Measurements from ENCODE around the gene ZFP3.
"Not testable (repeated sequence)": the region's sequence is repeated elsewhere in the genome, so short reads cannot be mapped to it uniquely, and the experiment has no call there.

Gene ZFP3

DNA sequence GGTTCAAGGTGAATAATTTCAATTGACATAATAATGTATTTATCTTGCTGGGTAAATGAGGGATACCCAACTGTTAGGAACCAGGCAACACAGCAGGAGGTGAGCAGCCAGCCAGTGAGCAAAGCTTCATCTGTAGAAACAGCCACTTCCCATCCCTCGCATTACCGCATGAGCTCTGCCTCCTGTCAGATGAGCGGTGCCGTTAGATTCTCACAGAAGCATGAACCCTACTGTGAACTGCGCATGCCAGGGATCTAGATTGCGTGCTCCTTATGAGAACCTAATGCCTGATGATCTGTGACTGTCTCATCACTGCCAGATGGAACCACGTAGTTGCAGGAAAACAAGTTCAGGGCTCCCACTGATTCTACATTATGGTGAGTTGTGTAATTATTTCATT is 46.6 kb downstream of the ZFP3 start:
- not testable (repeated sequence) for DNase-seq (ENCODE audit: low spot score)

GRCh38 chr17:5126719-5127488 is 48.6 kb downstream of the ZFP3 start:
- DNase-seq (ENCODE audit: low spot score) = no peak

GRCh38 chr17:5127910-5128309 is 49.6 kb downstream of the ZFP3 start:
- no peak for DNase-seq (ENCODE audit: low spot score)

DNA sequence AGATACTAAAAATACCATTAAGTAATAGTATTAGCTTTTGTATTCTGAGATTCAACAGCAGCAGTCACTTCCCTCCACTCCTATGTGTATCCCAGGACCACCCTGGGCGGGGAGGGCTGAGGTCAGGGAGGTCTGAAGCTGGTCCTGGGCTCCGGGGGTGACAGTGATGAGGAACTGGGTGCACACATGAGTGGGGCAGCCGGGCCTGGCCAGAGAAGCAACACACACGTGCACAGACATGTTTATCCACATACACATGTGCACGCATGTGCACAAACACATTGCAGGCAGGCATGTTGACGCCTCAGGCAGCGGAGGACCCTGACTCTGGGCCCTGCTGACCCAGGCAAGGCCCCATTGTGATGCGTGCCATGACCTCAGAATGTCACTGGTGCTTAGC is 50.1 kb downstream of the ZFP3 start:
- DNase-seq (ENCODE audit: low spot score) = not testable (repeated sequence)

DNA sequence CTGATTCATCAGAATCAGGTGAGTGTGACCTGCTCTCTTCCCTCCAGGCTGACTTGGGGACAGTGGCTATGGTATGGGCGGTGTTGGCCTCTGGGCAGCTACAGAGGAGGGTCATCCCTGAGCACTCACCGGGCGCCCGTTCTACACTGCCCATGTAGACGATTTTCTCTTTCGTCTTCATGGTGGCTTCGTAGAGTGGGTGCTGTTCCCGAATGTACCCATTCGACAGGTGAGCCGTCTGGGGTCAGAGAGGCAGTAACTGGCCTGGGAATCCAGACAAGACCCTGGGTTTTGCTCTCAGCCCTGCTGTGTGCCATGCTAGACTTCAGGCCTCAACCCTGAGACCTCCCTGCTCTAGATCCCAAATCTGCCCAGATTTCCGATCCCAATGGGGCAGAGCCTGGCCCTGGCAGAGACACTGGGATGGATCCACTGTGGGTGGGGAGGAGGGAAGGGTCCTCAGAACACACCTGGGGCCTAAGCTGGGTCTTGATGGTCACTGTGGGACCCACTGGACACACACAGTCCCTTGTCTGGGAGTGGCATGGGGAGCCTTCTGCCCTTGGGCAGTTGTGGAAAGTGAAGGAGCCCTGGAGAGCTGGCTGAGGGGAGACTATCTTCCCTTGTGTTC is 50.8 kb downstream of the ZFP3 start:
- no peak for DNase-seq (ENCODE audit: low spot score)

- DNase-seq (ENCODE audit: low spot score) = not testable (repeated sequence)
These were observed 51.5 kb downstream of the ZFP3 start for GRCh38 chr17:5129770-5130169.

DNA sequence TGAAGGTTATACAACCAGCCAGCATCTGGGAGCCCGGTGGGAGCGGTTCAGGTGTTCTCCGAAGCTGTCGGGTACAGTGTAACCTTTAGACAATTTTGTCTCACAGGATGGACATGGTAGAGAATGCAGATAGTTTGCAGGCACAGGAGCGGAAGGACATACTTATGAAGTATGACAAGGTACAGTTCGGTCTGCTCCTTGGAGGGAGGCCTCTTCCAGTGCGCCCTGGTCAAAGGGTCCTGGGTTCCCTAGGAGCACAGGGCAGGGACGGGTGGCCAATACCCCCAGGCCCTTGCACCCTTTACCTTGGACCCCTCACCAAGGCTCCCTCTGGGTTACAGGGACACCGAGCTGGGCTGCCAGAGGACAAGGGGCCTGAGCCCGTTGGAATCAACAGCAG is 52.0 kb downstream of the ZFP3 start:
- not testable (repeated sequence) for DNase-seq (ENCODE audit: low spot score)

GRCh38 chr17:5130687-5131086 is 52.4 kb downstream of the ZFP3 start:
- DNase-seq (ENCODE audit: low spot score) = not testable (repeated sequence)

DNA sequence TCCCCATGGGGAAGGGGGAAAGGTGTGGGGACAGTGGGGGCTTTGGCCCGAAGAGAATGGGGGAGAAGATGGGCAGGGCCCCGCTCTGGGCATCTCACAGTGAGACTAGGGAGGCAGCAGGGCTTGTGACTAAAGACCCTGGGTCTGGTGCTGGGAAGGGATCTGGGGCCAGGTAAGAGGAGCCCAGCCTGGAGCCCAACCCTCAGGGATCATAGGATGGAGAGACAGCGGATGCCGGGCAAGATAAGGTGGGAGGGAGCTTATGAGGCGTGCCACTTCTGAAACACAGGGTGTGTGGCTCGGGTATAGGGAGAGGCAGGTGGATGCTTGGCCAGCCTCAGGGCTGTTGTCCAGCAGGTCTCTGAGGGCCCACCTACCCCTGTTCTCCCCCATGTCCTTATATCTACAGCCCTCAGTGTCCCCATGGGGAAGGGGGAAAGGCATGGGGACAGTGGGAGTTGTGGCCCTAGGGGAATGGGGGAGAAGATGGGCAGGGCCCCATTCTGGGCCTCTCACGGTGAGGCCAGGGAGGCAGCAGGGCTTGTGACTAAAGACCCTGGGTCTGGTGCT is 53.0 kb downstream of the ZFP3 start:
- DNase-seq (ENCODE audit: low spot score) = no peak

DNA sequence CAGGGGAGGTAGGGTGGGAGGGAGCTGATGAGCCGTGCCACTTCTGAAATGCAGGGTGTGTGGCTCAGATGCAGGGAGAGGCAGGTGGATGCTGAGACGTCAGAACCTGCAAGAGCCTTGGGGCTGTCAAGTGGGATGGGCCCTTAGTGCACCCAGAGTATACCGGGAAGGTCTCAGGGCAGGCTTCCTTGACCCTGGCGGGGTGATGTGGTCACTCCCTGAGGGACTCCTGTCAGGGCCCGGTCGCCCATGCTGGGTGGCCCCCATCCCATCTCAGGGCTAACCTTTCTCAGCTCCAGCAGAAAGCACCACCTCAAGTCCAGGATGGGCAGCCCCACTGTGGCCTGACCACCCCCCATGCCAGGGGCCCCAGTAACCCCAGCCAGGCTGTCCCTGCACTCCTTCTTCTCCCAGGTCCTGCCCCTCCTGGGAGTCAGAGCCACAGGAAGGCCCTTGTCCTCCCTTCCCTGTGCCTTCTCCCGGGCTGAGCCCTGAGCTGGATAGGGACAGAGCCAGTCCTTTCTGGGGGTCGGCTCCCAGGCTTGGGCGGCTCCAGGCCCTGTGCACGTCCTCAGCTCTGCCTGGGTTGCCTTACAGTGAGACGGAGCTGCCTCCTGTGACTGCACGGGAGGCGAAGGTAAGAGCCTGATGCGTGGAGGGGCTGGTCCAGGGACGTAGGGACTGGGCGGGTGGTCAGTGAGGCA is 53.7 kb downstream of the ZFP3 start:
- not testable (repeated sequence) for DNase-seq (ENCODE audit: low spot score)

DNA sequence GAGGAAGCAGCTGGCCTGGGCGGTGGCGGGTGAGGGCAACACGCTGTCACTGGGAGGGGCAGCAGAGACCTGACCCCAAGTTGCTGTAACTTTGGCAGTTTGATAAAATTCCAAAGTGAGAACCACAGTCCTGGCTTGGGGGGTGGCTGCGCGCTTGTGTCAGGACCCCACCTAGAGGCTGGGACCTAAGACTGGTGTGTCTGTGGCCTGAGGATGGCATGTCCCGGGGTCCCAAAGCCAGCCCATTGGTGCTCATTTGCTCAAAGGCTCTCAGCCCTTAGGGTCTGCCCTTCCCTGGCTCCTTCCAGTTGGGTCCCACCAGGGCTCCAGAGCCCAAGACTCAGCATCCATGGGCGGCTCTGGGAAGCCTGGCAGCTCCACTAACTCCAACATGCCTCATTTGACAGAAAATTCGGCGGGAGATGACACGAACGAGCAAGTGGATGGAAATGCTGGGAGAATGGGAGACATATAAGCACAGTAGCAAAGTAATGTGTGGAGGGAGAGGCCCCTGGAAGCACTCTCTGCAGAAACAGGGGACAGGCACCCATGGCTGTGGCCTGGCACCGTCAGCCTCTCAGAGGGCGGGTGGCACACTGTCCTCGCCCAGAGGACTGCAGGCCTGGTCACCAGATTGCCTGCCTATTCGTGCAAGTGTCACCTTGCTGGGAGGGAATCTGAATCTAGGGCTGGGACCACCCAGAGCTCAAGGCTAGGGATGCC is 54.4 kb downstream of the ZFP3 start:
- not testable (repeated sequence) for DNase-seq (ENCODE audit: low spot score)

- no peak for DNase-seq (ENCODE audit: low spot score)
These were observed 55.0 kb downstream of the ZFP3 start for GRCh38 chr17:5133311-5133710.

- not testable (repeated sequence) for DNase-seq (ENCODE audit: low spot score)
These were observed 55.7 kb downstream of the ZFP3 start for GRCh38 chr17:5133961-5134360.

- DNase-seq (ENCODE audit: low spot score) = not testable (repeated sequence)
These were observed 56.3 kb downstream of the ZFP3 start for GRCh38 chr17:5134571-5134970.

GRCh38 chr17:5135131-5135712 is 57.0 kb downstream of the ZFP3 start:
- not testable (repeated sequence) for DNase-seq (ENCODE audit: low spot score)

DNA sequence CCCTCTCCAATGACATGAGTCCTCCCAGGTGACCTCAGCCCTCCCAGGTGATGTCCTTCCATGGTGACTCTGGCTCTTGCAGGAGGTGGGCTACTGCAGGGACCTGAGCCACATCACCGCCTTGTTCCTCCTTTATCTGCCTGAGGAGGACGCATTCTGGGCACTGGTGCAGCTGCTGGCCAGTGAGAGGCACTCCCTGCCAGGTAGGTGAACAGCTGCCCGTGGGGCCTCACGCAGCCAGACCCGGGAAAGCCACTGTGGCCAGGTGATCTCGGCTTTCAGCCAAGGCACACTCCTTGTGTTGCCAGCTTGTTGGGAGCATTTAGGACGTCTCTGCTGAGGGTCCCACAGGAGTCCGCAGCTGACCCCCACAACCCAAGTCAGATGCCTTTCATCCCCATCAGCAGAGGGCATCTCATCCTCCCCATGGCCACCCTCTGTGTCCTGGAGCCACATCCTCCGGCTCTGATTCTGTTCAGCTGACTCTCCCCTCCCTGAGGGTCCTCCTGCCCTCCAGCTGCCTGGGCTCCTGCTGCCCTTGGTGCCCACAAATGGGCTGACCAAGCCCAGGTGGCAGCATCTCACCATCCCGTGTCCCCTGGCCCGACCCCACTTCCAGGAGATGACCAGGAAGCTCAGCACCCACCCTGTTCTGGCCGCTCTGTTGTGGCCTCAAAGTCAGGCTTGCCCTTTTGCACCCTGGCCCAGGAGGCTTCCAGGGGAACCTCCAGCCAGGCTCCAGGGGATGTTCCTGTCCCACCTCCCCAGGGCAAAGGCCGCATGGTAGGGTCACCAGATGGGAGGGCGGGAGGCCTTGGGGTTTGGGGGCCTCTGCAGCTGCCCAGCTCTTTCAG is 57.7 kb downstream of the ZFP3 start:
- DNase-seq (ENCODE audit: low spot score) = no peak

- DNase-seq (ENCODE audit: low spot score) = not testable (repeated sequence)
These were observed 58.5 kb downstream of the ZFP3 start for GRCh38 chr17:5136580-5137412.

GRCh38 chr17:5137511-5138197 is 59.4 kb downstream of the ZFP3 start:
- not testable (repeated sequence) for DNase-seq (ENCODE audit: low spot score)

DNA sequence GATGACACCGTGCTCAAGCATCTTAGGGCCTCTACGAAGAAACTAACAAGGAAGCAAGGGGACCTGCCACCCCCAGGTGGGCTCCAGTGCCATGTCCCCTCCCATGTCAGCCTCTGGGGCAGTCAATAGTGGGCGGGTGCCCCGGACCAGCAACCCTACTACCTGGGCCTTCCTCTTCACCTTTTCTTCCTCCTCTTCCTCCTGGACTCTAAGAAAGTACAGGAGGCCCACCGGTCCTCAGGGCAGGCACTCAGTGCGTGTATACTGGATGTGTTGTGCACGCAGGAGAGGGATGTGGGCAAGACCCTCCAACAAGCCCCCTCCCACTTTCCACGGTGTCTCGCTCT is 59.9 kb downstream of the ZFP3 start:
- DNase-seq (ENCODE audit: low spot score) = not testable (repeated sequence)

All from hematopoietic multipotent progenitor cell treated with erythropoietin and hydrocortisone succinate and interleukin-3 and kit ligand, for 17 days (in vitro differentiated cells).